Muscle of back (tissue), 11 donors: ENCODE measurements around the gene S1PR4. TPM values are rescaled to one million over a fixed set of nuclear protein-coding genes. Genes with fewer than 3 reads are reported as not detected.
"Not testable (repeated sequence)": the region's sequence is repeated elsewhere in the genome, so short reads cannot be mapped to it uniquely, and the experiment has no call there.

Source experiments
- DNase-seq, 3 donors: peaks; one replicate each; pipeline versions ENCODE4 v3.0.0 to v3.0.0-alpha.2; 2013
- polyA plus RNA-seq, 10 donors: library from polyadenylated mRNA; unstranded; fragments of 120-200 nt; gene quantifications; one replicate each; pipeline ENCODE4 v1.2.1, GENCODE V29; 2013; ENCODE audit not compliant: insufficient read length in 10 of 10

The S1PR4 gene
- polyA plus RNA-seq, 10 donors, result 0.24 to 3.6 (median 0.44) TPM

- no peak for DNase-seq
These were observed 34.6 kb downstream of the S1PR4 start for GRCh38 chr19:3213159-3213558.

- no peak for DNase-seq
These were observed 38.3 kb downstream of the S1PR4 start for GRCh38 chr19:3216874-3217273.

GRCh38 chr19:3220576-3220975 is 42.0 kb downstream of the S1PR4 start:
- no peak for DNase-seq

GRCh38 chr19:3221576-3221975 is 43.0 kb downstream of the S1PR4 start:
- DNase-seq, result not testable (repeated sequence)

- no peak for DNase-seq
These were observed 44.1 kb downstream of the S1PR4 start for GRCh38 chr19:3222709-3223108.

- peak; percentile 27 to 76 (median 59) for DNase-seq
These were observed 46.0 kb downstream of the S1PR4 start, which contains the start of gene CELF5 for GRCh38 chr19:3224346-3225168. Gene CELF5, plus strand, starts transcription at chr19:3224661. Its CDS starts 79 bp downstream, at chr19:3224740.

- DNase-seq, result no peak
These were observed 46.6 kb downstream of the S1PR4 start for GRCh38 chr19:3225169-3225485.

GRCh38 chr19:3225677-3226093 is 47.1 kb downstream of the S1PR4 start:
- no peak for DNase-seq

GRCh38 chr19:3227054-3227626 is 48.6 kb downstream of the S1PR4 start:
- no peak for DNase-seq

- DNase-seq, result no peak
These were observed 50.8 kb downstream of the S1PR4 start for GRCh38 chr19:3229346-3229743.

Other genes starting within 250 kb of the S1PR4 start
- gene ZNF77, start 233.8 kb upstream of the S1PR4 start, polyA plus RNA-seq, result 1 to 10 TPM; 3.6 to 8.9 (median 5.0) TPM
- gene TLE6, start 201.2 kb upstream of the S1PR4 start, polyA plus RNA-seq, result under 1 TPM; 0.30 to 0.91 (median 0.55) TPM
- 10 to 100 TPM; 22.1 to 34.1 (median 26.1) TPM for gene TLE2, start 149.5 kb upstream of the S1PR4 start, polyA plus RNA-seq
- gene TLE5, start 116.3 kb upstream of the S1PR4 start, polyA plus RNA-seq, result 100 to 1,000 TPM; 595 to 763 (median 675) TPM
- 10 to 100 TPM; 47.1 to 69.0 (median 58.5) TPM for gene GNA11, start 84.4 kb upstream of the S1PR4 start, polyA plus RNA-seq
- gene GNA15, start 42.7 kb upstream of the S1PR4 start, polyA plus RNA-seq, result 1 to 10 TPM; 1.4 to 3.3 (median 1.8) TPM
- 10 to 100 TPM; 20.8 to 37.5 (median 28.4) TPM for gene NCLN, start 7.2 kb downstream of the S1PR4 start, polyA plus RNA-seq
- gene CELF5, start 45.9 kb downstream of the S1PR4 start, polyA plus RNA-seq, result under 1 TPM; 0.08 to 0.58 (median 0.39) TPM
- gene NFIC, start 187.8 kb downstream of the S1PR4 start, polyA plus RNA-seq, result 10 to 100 TPM; 35.1 to 50.8 (median 39.2) TPM